GM19467 (cell line): ENCODE data around the gene KPNA2.
A peak's percentile ranks its signal among the peaks of the same experiment; 100 is the strongest.
"Not testable (repeated sequence)": the region's sequence is repeated elsewhere in the genome, so short reads cannot be mapped to it uniquely, and the experiment has no call there.

Source experiments
- ATAC-seq: cut with Tn5 transposase; IDR thresholded peaks from one replicate; pipeline ENCODE4 v1.9.1; 2021; ENCODE audit warnings: mild to moderate bottlenecking, moderate library complexity; ENCODE audit not compliant: unreplicated experiment

Gene KPNA2

GRCh38 chr17:68035523-68036303 lies at the start of gene KPNA2:
Gene KPNA2 (plus strand): TSS chr17:68035735. CDS start chr17:68037133, 1,398 bp downstream.
- peak; percentile 85 for ATAC-seq

- ATAC-seq, result no peak
Measured at GRCh38 chr17:67990909-67991308, 44.6 kb upstream of the KPNA2 start.

DNA sequence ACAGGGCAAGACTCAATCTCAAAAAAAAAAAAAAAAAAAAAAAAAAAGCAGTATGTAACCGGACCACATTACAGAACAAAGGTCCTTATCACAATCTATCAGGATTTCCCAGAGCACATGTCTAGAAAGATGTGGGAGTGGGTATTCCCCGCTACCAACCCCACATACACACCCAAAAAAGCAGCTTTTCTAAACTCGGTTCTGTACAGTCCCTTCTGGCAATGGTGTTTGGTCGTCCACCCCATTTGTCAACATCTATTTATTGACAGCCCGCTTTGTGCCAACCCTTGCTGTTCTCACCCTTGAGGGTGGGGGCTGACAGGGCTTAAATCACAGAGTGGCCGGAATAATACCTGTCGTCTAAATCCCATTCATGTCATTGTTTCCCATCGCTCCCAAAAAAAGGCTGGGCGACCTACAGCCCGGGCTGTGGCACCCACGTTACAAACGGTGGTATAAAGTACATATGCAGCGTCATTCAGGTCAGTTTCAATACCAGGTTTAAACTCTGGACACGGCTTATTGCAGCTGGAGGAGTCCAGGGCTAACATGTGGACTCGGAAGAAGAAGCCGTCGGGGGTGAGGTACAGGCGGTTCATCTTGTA lies 42.9 kb upstream of the KPNA2 start:
- ATAC-seq, result no peak

DNA sequence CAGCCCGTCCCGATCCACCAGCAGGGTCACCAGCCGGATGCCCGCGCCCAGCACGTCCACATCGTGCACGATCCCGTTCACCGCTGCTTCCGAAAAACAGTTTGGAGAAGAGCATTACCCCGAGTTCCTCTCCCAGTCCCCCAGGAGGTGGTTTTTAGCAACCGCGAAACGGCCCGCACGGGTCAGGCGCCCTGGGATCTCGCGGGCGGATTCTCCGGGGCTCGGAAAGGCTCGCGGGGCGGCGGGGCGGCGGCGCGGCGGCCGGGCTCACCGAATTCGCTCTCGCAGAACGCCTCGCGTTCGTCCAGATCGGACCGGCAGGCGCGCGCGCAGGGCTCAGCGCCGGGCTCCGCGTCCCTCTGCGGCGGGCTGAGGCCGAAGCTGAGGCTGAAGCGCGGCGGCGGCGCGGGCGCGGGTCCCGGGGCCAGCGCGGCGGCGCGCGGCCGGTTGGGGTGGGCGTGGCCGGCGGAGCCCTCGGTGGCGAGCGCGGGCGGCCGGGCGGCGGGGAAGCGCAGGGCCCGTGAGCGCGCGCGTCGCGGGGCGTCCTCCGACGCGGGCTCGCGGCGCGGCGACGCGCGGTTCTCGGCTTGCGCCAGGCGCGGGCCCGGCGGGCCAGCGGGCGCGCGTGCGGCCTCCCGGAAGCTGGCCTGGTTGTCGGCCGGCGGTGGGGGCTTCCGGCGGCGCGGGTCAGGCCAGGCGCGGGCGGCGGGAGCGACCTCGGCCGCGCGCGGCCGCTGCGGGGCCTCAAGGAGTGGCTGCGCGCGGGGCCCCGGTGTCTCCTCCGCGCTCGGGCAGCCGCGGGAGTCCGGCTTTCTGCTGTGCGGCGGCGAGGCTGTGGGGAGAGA lies 42.2 kb upstream of the KPNA2 start:
- peak; percentile 81 for ATAC-seq

GRCh38 chr17:67993998-67994361 lies 41.6 kb upstream of the KPNA2 start:
- ATAC-seq, result no peak

- ATAC-seq, result no peak
Measured at GRCh38 chr17:67994817-67995569, 40.5 kb upstream of the KPNA2 start.

DNA sequence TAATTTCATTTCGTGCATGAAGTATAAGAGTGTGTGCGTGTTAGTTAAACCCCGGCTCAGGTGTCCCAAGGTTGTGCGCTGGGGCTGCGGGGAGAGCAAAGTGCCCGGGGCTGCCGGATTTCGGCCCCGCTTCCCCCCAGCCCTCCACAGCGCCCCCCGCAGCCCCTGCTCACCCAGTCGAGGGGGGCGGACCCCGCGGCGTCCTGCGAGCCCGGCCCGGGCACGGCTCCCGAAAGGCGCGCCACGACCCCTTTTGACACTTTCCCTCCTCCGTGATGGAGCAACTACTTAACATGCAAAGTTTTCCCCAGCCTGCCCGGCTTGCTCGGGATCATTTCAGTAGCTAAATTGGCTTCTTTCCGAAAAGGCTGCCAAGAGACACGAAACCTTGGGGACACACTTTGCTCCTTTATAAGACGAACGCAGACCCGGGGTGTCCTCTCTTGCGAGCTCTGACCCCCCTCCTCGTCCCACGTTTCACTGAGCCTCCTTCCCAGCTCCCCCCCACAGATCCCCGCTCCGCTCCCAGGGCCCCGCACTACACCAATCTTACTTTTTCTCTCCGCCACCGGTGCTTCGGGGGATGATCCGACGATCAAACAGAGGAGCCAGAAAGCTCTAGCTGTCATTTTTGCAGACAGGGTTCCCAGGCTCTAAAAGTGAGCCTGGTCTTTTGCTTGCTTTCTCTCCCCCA lies 39.8 kb upstream of the KPNA2 start:
- no peak for ATAC-seq

GRCh38 chr17:67996301-67997171 lies 39.0 kb upstream of the KPNA2 start, which contains the start of gene C17orf58:
Gene C17orf58 (minus strand): TSS chr17:67996469. CDS start chr17:67996198, 271 bp downstream.
- ATAC-seq, result not testable (repeated sequence)

DNA sequence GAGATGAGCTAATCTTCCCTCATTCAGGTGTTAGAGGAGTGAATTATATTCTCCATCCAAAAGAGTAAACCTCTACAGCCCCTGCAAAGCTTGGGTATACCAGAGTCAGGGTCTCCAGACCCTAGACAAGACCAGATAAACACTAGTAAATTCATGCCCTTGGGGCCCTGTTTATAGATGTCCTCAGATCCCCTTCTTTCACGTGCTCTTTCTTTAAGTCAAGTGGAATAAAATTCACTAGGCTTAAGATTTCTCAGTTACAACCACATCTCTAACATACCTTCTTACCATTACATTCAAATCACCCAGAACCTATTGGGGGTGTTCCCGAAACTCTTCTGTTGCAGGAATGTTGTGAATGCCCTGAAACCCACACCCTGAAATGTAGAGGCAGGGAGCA lies 37.1 kb upstream of the KPNA2 start:
- no peak for ATAC-seq

DNA sequence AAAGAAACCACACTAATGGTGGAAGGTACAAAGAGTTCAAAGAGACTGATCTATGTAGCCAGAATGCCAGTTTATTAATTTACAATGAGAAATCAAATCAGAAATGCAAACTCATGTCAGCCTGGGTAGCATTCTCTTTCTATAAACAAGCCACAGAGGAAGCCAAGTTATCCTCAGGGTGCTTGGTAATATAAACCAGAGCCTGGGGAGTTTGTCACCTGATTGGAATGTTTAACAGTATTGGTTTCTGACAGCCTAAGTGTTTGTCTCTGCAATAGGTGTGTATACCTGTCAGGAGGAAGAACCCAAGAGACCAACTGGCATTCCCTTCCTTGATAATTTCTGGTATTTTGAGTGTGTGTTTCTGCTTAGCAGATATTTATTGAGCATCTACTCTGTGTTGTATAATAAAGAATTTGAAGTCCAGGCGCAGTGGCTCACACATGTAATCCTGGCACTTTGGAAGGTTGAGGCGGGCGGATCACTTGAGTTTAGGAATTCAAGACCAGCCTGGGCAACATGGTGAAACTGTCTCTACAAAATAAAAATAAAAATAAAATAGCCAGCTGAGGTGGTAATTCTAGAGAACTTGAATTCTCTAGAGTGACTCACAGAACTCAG lies 36.1 kb upstream of the KPNA2 start:
- ATAC-seq, result no peak

- ATAC-seq, result no peak
Measured at GRCh38 chr17:68004201-68004600, 31.3 kb upstream of the KPNA2 start.

- ATAC-seq, result no peak
Measured at GRCh38 chr17:68006797-68007196, 28.7 kb upstream of the KPNA2 start.

GRCh38 chr17:68011199-68011665 lies 24.3 kb upstream of the KPNA2 start:
- no peak for ATAC-seq

DNA sequence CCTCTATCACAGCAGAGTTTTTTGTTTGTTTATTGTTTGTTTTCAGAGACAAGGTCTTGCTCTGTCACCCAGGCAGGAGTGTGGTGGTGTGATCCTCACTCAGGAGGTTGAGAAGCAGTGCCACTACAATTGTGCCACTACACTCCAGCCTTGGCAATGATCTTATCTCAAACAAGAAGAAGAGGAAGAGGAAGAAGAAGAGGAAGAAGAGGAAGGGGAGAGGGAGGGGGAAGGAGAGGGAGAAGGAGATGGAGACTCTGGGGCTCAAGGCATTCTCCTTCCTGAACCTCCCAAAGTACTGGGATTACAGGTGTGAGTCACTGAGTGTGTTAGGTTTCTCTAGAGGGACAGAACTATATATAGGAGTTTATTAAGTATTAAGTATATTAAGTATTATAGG lies 22.1 kb upstream of the KPNA2 start:
- no peak for ATAC-seq

DNA sequence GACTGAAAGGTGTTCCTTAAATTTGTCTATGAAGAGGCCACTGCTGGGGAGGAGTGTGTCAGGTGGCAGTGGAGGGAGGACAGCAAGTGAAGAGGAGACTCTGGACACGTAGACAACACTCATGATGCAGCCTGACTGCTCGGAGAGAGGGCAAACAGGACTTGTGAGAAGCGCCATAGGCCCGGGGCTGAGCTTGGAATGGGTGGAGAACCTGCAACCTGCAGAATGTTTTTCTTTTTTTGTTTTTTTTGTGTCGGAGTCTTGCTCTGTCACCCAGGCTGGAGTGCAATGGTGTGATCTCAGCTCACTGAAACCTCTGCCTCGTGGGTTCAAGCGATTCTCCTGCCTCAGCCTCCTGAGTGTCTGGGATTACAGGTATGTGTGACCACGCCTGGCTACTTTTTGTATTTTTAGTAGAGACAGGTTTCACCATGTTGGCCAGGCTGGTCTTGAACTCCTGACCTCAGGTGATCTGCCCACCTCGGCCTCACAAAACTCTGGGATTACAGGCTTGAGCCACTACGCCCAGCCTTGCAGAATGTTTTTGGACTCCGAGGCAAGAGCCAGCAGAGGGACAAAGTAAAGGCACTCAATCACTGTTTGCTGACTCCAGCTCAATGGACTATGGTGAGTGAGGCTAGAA lies 20.3 kb upstream of the KPNA2 start:
- ATAC-seq, result no peak

DNA sequence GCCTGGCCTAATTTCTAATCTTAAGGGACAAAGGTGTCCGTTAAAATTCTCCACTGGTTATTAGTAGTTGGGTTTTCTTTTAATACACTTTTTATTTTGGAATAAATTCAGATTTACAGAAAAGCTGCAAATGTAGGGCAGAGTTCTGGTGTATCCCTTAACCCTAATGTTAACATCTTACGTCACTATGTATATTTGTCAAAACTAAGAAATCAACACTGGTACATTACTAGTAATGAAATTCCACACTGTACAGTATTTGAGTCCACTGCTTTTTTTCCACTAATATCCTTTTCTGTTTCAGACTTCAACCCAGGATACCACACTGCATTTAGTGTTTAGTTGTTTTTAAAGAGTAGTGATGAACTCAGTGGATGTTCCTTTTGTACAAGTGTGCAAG lies 18.7 kb upstream of the KPNA2 start:
- ATAC-seq, result no peak

GRCh38 chr17:68018493-68018892 lies 17.0 kb upstream of the KPNA2 start:
- ATAC-seq, result not testable (repeated sequence)

DNA sequence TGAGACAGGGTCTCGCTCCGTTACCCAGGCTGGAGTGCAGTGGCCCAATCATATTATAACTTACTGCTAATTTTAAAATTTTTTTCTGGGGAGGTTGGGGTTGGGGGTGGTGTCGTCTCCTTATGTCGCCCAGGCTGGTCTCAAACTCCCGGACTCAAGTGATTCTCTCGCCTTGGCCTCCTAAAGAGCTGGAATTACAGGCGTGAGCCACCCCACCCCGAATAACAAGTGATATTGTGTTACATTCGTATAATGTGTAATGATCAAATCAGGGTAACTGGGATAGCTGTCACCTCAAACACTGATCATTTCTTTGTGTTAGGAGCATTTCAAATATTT lies 16.2 kb upstream of the KPNA2 start:
- ATAC-seq, result no peak
